HepG2 (cell line): ENCODE measurements around the gene MAP3K2. TPM values are rescaled to one million over a fixed set of nuclear protein-coding genes. Genes with fewer than 3 reads are reported as not detected.

ENCODE experiments used
- ARNT ChIP-seq: fragments of 450-650 bp; IDR thresholded peaks from 2 replicates; pipeline ENCODE4 v1.6.1; 2017
- FLYWCH1 ChIP-seq: sonication (generic); formaldehyde crosslinking; IDR thresholded peaks from 2 replicates; pipeline ENCODE4 v1.8.1; 2023; ENCODE audit warnings: mild to moderate bottlenecking, missing genetic modification reagents
- FOXO1 ChIP-seq: sonication (generic); formaldehyde crosslinking; IDR thresholded peaks from 2 replicates; pipeline ENCODE4 v1.4.0; 2020; ENCODE audit warnings: missing genetic modification reagents
- GPN1 ChIP-seq: sonication (generic); formaldehyde crosslinking; IDR thresholded peaks from 2 replicates; pipeline ENCODE4 v1.5.1; 2020; ENCODE audit warnings: missing genetic modification reagents, borderline replicate concordance
- HES4 ChIP-seq: sonication (generic); formaldehyde crosslinking; IDR thresholded peaks from 2 replicates; pipeline ENCODE4 v1.9.0; 2021; ENCODE audit warnings: mild to moderate bottlenecking, missing genetic modification reagents, borderline replicate concordance
- KLF11 ChIP-seq: IDR thresholded peaks from 2 replicates; pipeline ENCODE4 v1.6.1; 2016; ENCODE audit warnings: missing compliant biosample characterization
- ONECUT2 ChIP-seq: sonication (generic); formaldehyde crosslinking; IDR thresholded peaks from 2 replicates; pipeline ENCODE4 v1.4.0; 2020; ENCODE audit warnings: missing genetic modification reagents
- PAWR ChIP-seq: sonication (generic); formaldehyde crosslinking; IDR thresholded peaks from 2 replicates; pipeline ENCODE4 v1.4.0; 2020; ENCODE audit warnings: missing genetic modification reagents, mild to moderate bottlenecking, borderline replicate concordance
- RARG ChIP-seq: sonication (generic); formaldehyde crosslinking; IDR thresholded peaks from 2 replicates; pipeline ENCODE4 v1.4.0; 2020; ENCODE audit warnings: low read depth, mild to moderate bottlenecking, missing genetic modification reagents
- RFXANK ChIP-seq: IDR thresholded peaks from 2 replicates; pipeline ENCODE4 v1.6.1; 2016
- SYNCRIP ChIP-seq: fragments of 200-400 bp; formaldehyde crosslinking; IDR thresholded peaks from 2 replicates; pipeline ENCODE4 v1.6.1; 2018; ENCODE audit warnings: mild to moderate bottlenecking, low read depth, low read length; ENCODE audit not compliant: insufficient read depth
- TAF15 ChIP-seq: fragments of 200-400 bp; formaldehyde crosslinking; IDR thresholded peaks from one replicate; pipeline ENCODE4 v1.6.1; 2018; ENCODE audit warnings: mild to moderate bottlenecking, low read depth, low read length; ENCODE audit not compliant: poor library complexity, severe bottlenecking
- ZNF12 ChIP-seq: sonication (generic); formaldehyde crosslinking; IDR thresholded peaks from 2 replicates; pipeline ENCODE4 v1.5.0; 2020; ENCODE audit warnings: missing genetic modification reagents
- ZNF292 ChIP-seq: sonication (generic); formaldehyde crosslinking; IDR thresholded peaks from 2 replicates; pipeline ENCODE4 v1.8.1; 2022; ENCODE audit warnings: mild to moderate bottlenecking, low read depth, missing genetic modification reagents, borderline replicate concordance
- ZNF329 ChIP-seq: sonication (generic); formaldehyde crosslinking; IDR thresholded peaks from 2 replicates; pipeline ENCODE4 v1.9.0; 2021; ENCODE audit warnings: low read depth, mild to moderate bottlenecking, missing genetic modification reagents
- ZNF430 ChIP-seq: sonication (generic); formaldehyde crosslinking; IDR thresholded peaks from 2 replicates; pipeline ENCODE4 v1.9.0; 2021; ENCODE audit warnings: mild to moderate bottlenecking, missing genetic modification reagents
- polyA plus RNA-seq, 8 experiments: library from polyadenylated mRNA; depleted of rRNA in 3 of 8; stranded (reverse) in 7 of 8; unstranded in 1 of 8; fragments of >200 nt; fragmentation: Illumina TruSeq in 4 of 8; extraction: Trizol in 4 of 8; gene quantifications; 2 replicates each; pipeline versions ENCODE4 v1.2.1 to v1.2.3, GENCODE V29; 2011 to 2016; ENCODE audit warnings: low read depth in 4 of 8, missing spikeins in 1 of 8, mixed read lengths in 1 of 8; ENCODE audit not compliant: insufficient read depth in 1 of 8
- total RNA-seq, 5 experiments: library from RNA; depleted of rRNA; stranded (reverse); fragments of >200 nt; fragmentation: Illumina TruSeq; extraction: Trizol; gene quantifications; 2 replicates each; pipeline ENCODE4 v1.2.3, GENCODE V29; 2016; ENCODE audit warnings: low read depth in 1 of 5
- TF ChIP-seq, protein P1 (sequence below): sonication (generic); formaldehyde crosslinking; IDR thresholded peaks from 2 replicates; pipeline ENCODE4 v1.4.0; 2020; ENCODE audit warnings: mild to moderate bottlenecking, missing genetic modification reagents
- TF ChIP-seq, protein P2 (sequence below): sonication (generic); formaldehyde crosslinking; IDR thresholded peaks from 2 replicates; pipeline ENCODE4 v1.9.0; 2021; ENCODE audit warnings: mild to moderate bottlenecking, missing genetic modification reagents
- TF ChIP-seq, protein P3 (sequence below): sonication (generic); formaldehyde crosslinking; conservative IDR thresholded peaks from 2 replicates; pipeline ENCODE4 v1.8.1; 2023; ENCODE audit warnings: missing genetic modification reagents

MAP3K2 gene
- total and polyA plus RNA-seq, 2 of the 13 experiments (the other 11 are each of a cell fraction or from before 2014, with no cell fraction given) = 12.2 to 37.2 TPM

DNA sequence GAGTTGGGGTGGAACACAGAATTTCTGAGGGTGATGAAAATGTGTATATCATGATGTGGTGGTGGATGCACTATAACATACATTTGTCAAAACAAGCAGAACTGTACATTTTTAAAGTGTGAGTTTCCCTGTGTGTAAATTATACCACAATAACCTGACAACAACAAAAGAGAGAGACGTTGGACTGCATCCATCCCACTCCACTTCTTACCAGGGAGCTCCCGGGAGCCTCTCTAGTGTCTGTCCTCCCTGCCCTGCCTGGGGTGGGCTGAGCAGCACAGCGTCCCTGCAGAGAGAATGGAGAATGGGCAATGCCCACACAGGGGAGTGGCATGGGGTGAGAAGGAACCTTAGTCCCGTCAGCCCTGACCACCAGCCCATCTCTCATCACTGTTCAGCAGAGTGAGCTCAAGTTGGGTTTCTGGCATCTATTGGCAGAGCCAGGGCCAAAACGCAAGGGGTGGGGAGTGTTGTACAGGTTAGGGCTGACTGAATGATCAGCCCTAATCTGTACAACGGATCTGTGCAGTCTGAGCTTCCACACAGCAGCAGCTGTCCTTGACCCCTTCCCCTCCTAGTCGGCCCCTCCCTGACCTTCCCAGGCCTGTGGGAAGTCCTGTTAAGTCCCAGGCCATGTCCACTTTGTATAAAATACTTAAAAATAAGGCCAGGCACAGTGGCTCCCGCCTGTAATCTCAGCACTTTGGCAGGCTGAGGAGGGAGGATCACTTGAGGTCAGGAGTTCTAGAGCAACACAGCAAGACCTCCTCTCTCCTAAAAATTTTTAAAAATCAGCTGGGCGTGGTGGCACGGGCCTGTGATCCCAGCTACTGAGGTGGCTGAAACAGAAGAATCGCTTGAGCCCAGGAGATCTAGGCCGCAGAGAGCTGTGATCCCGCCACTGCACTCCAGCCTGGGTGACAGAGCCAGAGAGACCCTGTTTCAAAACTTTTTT is 27.1 kb upstream of the MAP3K2 start (continued):
- peak; percentile 37; the same call in 1 of the 2 replicates for TF ChIP-seq FOXO1 (CRISPR knock-in tag)
- no peak for TF ChIP-seq FLYWCH1 (CRISPR knock-in tag)
- TF ChIP-seq RFXANK (CRISPR knock-in tag) = no peak
- TF ChIP-seq, protein P1, sequence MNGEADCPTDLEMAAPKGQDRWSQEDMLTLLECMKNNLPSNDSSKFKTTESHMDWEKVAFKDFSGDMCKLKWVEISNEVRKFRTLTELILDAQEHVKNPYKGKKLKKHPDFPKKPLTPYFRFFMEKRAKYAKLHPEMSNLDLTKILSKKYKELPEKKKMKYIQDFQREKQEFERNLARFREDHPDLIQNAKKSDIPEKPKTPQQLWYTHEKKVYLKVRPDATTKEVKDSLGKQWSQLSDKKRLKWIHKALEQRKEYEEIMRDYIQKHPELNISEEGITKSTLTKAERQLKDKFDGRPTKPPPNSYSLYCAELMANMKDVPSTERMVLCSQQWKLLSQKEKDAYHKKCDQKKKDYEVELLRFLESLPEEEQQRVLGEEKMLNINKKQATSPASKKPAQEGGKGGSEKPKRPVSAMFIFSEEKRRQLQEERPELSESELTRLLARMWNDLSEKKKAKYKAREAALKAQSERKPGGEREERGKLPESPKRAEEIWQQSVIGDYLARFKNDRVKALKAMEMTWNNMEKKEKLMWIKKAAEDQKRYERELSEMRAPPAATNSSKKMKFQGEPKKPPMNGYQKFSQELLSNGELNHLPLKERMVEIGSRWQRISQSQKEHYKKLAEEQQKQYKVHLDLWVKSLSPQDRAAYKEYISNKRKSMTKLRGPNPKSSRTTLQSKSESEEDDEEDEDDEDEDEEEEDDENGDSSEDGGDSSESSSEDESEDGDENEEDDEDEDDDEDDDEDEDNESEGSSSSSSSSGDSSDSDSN = no peak; the same call in 1 of the 2 replicates
- no peak for TF ChIP-seq GPN1
- no peak for TF ChIP-seq SYNCRIP
- TF ChIP-seq, protein P2, sequence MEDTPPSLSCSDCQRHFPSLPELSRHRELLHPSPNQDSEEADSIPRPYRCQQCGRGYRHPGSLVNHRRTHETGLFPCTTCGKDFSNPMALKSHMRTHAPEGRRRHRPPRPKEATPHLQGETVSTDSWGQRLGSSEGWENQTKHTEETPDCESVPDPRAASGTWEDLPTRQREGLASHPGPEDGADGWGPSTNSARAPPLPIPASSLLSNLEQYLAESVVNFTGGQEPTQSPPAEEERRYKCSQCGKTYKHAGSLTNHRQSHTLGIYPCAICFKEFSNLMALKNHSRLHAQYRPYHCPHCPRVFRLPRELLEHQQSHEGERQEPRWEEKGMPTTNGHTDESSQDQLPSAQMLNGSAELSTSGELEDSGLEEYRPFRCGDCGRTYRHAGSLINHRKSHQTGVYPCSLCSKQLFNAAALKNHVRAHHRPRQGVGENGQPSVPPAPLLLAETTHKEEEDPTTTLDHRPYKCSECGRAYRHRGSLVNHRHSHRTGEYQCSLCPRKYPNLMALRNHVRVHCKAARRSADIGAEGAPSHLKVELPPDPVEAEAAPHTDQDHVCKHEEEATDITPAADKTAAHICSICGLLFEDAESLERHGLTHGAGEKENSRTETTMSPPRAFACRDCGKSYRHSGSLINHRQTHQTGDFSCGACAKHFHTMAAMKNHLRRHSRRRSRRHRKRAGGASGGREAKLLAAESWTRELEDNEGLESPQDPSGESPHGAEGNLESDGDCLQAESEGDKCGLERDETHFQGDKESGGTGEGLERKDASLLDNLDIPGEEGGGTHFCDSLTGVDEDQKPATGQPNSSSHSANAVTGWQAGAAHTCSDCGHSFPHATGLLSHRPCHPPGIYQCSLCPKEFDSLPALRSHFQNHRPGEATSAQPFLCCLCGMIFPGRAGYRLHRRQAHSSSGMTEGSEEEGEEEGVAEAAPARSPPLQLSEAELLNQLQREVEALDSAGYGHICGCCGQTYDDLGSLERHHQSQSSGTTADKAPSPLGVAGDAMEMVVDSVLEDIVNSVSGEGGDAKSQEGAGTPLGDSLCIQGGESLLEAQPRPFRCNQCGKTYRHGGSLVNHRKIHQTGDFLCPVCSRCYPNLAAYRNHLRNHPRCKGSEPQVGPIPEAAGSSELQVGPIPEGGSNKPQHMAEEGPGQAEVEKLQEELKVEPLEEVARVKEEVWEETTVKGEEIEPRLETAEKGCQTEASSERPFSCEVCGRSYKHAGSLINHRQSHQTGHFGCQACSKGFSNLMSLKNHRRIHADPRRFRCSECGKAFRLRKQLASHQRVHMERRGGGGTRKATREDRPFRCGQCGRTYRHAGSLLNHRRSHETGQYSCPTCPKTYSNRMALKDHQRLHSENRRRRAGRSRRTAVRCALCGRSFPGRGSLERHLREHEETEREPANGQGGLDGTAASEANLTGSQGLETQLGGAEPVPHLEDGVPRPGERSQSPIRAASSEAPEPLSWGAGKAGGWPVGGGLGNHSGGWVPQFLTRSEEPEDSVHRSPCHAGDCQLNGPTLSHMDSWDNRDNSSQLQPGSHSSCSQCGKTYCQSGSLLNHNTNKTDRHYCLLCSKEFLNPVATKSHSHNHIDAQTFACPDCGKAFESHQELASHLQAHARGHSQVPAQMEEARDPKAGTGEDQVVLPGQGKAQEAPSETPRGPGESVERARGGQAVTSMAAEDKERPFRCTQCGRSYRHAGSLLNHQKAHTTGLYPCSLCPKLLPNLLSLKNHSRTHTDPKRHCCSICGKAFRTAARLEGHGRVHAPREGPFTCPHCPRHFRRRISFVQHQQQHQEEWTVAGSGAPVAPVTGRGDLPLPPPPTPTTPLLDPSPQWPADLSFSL (CRISPR knock-in tag) = no peak
- no peak; the same call in 1 of the 2 replicates for TF ChIP-seq ZNF430 (CRISPR knock-in tag)
- TF ChIP-seq ZNF12 (CRISPR knock-in tag) = no peak; the same call in 1 of the 2 replicates
- no peak for TF ChIP-seq ONECUT2 (CRISPR knock-in tag)
- TF ChIP-seq RARG (CRISPR knock-in tag) = no peak
- TF ChIP-seq, protein P3, sequence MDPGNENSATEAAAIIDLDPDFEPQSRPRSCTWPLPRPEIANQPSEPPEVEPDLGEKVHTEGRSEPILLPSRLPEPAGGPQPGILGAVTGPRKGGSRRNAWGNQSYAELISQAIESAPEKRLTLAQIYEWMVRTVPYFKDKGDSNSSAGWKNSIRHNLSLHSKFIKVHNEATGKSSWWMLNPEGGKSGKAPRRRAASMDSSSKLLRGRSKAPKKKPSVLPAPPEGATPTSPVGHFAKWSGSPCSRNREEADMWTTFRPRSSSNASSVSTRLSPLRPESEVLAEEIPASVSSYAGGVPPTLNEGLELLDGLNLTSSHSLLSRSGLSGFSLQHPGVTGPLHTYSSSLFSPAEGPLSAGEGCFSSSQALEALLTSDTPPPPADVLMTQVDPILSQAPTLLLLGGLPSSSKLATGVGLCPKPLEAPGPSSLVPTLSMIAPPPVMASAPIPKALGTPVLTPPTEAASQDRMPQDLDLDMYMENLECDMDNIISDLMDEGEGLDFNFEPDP (CRISPR knock-in tag) = 0 out of 2 replicates have a peak, but pooled peaks have one; percentile 74
- no peak for TF ChIP-seq ZNF329 (CRISPR knock-in tag)
- no peak for TF ChIP-seq KLF11 (CRISPR knock-in tag)
- no peak for TF ChIP-seq TAF15
- peak; percentile 85; the same call in 1 of the 2 replicates for TF ChIP-seq ZNF292 (CRISPR knock-in tag)
- TF ChIP-seq HES4 (CRISPR knock-in tag) = no peak
- no peak for TF ChIP-seq ARNT
- no peak for TF ChIP-seq PAWR
